Measurements from ENCODE around the gene BLCAP.

Gene BLCAP

DNA sequence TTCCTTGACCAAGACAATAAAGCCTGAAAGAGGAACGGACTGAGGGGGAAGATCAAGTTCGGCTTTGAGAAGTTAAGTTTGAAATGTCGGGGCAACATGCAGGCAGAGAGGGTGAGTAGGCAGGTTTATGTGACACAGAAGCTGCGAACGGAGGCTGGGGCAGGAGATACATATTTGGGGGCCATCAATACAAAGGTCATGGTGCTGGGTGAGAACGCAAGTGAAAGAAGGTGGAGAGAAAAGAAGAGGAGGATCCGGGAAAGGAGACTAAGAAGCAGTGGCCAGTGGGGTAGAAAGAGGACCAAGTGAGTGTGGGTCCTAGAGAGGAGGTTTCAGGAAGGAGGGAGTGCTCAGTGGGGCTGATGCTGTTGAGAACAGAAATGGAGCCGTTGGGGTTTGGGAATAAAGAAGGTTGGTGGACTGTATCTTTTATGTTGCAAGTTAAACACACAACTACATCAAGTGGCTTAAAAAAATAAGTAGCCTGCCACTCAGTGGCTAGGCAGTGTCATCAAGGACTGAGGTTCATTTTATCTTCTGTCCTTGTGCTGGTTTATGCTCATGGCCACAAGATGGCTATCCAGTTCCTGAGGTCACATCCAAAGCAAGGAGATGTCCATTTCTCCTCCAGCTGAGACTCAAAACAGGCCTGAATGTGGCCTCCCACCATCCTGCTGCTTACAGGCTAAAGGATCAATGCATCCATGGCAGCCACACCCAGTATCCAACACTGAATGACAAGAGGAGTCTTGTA, 1.7 kb upstream of the BLCAP start:
- DNase-seq, result no peak

DNA sequence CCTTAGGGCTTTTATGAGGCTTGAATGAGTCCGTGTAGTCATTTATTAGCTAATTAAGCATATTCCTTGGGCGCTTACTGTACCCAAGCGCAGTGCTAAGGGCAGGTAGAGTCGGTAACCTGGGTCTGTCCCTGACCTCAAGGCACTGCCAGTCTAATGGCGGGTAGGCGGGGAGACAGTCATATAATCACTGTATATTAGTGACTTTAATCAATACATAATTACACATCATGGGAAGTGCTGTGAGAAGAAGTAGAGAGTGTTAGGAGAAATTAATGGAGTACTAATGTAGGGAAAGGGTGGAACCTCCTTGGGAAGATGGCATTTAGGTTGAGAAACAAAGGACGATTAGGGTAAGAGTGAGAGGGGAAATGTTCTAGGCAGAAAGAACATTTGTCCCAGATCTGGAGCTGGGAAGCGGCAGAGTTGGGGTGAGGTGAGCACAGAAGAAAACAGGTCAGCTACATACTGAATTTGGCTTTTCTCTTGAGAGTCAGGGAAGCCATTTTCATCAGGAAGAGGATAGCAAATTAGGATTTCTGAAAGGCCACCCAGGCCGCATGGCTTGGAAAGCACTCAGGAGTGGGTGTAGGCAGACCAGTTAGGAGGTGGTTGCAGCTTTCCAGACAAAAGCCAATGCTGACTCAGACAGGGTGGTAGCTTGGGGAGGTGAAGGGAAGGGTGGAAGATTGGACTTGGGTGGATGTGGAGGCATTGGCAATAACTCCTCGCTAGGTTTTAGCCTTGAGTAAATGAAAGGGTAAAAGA, 954 bp upstream of the BLCAP start:
- no peak for DNase-seq

DNA sequence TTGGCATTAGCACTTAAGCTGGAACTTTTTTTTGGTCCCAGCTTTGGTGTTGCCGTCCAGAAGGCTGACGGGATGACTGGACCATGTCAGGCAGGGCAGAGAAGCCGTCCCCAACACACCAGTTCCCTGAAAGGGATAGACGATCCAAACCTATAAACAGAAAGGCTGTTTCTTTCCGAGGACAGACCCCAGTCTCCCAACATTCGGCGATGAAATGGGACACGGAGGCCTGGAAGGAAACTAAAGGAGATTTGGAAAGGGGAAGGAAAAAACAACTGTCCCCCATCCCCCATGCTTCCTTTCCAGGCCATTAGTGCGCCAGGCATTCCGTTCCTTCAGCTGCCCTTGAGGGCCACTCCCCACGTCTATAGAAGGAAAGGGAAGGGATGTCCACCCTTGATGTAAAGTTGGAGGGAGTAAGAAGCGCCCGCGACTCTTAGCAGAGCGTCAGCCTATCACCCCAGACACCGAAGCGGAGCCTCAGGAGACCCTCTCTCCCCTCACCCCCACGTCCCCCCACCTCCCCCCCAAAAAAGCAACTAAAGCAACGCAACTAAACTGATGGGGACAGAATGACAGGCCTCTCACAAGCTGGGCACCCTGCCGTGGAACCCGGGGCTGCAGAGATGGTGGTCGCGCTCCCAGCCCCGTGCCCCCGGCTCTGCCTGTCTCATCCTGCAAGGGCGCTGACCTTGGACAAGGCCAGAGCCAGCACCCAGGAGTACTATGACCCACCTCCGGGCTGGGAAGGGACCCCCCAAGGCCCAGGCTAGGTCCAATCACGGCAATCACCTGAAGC, 638 bp downstream of the BLCAP start:
- no peak for DNase-seq

DNA sequence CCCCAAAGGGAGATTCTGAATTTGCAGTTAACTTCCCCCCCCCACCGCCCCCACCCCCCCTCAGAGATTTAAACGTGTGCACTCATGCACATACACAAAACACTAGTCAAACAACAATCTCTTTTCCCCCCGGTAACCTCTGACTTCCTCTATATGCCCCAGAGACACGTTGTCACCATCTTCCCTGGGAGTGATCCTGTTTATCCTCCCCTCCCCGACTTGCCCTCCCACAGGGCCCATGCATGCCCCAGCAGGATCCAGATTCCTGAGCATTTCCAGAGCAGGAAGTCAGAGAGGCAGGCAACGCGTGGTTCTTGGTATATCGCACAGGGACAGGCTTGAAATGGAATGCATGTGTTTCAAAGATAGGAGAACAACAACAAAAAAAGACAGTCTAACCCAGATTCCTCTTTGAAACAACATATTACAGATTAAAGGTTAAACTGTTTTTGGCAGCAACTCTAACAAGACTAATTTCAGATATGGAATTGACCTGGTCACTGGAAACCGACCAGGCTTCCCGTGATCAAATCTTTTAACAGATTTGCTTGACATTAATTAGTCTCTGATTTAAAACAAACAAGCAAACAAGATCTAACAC, 1.3 kb downstream of the BLCAP start:
- no peak for DNase-seq

DNA sequence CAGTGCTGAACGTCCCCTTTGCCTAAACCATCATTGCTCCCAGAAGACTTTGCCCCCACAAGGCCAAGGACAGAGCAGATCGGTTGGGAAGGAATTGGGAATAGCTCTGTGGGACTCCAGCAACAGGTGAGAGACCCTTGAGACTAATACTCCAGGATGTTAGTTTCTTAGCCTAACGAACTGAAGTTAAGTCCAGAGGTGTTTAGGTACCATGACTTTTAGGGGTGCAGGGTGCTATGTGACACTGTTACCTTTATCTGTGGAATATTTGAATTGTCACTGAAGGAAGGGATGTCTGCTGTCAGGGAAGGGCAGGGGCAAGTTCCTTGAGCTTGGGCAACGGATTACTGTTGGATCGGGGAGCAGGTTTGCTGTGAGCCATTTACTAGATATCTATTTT, 1.9 kb downstream of the BLCAP start:
- DNase-seq, result no peak

DNA sequence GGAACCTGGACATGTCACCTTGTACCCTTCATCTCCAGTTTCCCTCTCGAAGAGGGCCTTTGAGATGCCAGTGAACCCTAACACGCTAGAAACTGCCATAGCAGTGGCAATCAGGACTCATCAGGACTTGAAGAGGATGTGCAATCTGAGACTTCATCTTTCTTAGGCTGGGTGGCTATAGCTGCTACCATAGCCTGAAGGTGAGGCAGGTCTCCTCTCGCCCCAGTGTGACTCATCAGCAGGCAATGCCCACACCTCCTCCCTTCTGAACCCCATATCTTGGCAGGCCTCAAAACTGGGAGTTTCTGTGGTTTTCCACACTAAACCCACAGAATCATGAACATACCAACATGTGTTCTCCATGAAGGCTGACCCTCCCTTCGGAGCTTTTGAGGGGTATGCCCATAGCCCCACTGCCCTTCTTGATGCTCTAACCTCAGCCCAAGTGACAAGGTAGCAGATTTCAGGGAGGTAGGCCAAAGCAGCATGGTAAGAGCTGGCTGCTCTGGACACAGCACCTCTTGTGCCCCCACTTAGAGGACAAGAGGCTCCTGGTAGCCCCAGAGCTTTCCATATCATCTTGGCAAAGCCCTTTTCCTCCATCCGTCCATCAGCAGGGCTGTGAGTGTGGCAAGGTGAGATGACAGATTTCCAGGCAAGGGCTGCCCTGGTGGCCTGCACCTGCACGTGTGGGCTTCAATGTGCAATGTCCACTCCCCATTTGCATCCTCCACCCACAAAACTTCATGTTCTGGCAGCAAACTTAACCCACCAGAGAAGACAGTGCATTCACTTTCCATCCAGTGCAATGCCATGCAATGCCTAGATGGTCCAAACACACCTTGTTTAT, 2.6 kb downstream of the BLCAP start:
- DNase-seq, result no peak

DNA sequence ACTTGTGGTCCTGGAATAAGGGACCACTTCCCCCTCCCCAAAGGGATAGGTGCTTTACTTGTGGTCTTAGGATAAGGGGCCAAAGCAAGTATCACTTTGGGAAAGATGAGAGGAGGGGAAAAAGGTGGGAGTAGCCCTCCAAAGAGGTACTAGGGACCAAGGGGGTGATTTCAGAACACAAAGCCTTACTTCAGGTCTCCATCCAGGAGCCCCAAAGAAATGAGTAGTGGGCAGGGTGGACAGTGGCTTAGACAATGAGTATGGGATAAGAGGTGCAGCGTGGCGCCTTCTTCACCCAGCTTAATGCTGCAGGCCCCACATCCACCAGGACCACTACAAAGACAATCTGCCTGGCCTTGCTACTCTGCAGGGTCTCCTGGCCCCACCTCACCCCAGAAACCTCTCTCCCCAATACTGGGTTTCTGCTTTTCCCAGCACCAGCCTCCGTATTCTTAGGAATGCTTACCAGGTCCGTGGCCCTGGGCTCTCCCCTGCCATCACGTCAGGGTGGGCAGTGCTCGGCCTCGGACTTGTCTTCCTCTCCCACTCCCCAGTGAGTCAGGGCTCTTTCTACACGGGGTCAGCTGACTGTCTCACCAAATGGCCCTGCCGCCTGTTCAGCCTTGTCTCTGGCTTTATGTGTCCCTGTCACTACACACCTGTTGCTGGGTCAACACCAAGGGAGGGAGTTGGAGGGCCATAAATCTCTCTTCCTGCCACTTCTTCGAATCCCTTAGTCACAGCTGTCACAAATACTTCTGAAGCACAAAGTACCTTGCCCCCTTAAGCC, 3.6 kb downstream of the BLCAP start:
- peak; percentile 51 for DNase-seq

DNA sequence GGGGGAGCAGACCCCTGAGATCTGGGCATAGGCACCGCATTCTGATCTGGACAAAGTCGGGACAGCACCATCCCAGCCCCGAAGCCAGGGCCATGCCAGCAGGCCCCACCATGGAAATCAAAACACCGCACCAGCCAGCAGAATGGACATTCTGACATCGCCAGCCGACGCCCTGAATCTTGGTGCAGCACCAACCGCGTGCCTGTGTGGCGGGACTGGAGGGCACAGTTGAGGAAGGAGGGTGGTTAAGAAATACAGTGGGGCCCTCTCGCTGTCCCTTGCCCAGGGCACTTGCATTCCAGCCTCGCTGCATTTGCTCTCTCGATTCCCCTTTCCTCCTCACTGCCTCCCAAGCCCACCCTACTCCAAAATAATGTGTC, 4.7 kb downstream of the BLCAP start:
- no peak for DNase-seq

DNA sequence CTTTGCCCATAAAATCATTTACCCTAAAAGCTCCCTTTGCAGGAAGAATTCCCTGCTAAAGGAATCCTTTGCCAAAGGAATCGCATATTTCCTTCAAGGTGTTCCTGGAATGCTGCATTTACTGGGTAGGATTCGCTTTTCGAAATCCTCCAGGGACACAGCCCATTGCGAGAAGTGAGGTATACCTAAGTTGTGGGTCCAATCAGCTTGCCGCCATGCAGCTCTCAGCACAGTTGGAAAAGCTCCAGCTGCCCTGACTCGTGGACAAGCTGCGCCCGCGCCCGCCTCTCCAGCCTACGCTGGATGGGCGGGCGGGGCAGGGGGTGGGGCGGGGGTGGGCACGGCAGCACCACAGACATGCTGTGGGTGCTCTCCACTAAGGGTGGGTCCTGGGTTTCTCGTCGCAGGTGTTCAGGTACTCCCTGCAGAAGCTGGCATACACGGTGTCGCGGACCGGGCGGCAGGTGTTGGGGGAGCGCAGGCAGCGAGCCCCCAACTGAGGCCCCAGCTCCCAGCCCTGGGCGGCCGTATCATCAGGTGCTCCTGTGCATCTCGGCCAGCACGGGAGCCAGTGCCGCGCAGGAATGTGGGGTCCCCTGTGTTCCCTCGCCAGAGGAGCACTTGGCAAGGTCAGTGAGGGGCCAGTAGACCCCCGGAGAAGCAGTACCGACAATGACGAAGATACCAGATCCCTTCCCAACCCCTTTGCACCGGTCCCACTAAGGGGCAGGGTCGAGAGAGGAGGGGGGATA, 5.2 kb downstream of the BLCAP start:
- DNase-seq, result no peak

DNA sequence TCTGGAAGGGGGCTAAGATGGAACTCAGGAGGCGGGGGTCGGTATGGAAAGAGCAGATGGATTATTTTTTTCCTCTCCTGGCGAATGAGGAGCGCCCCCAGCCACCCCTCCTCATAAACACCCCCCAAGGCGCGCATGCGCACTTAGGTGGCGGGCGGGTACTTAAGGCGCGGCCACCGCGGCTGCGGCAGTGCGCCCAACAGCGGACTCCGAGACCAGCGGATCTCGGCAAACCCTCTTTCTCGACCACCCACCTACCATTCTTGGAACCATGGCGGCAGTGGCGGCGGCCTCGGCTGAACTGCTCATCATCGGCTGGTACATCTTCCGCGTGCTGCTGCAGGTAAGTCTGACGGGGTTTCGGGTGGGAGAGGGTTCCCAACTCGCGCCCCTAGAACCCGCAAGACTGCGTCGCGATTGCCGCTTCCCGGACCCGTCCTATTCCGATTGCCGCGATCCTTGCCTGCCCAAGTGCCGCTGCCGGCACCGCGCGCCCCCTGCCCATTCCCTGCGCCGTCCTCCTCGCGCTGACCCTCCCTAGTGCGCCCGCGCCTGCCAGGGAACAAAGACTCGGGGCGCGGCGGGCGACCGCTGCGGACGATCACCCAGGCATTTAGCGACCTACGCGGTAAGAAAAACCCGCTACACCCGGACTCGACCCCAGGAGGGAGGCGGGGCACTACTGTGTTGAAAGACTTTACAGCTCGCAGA, 6.5 kb downstream of the BLCAP start, which contains the start of gene NNAT:
Gene NNAT (plus strand): TSS at position 190 of the 711 bp plus-strand sequence. CDS start 82 bp downstream, at position 272.
- DNase-seq, result no peak

DNA sequence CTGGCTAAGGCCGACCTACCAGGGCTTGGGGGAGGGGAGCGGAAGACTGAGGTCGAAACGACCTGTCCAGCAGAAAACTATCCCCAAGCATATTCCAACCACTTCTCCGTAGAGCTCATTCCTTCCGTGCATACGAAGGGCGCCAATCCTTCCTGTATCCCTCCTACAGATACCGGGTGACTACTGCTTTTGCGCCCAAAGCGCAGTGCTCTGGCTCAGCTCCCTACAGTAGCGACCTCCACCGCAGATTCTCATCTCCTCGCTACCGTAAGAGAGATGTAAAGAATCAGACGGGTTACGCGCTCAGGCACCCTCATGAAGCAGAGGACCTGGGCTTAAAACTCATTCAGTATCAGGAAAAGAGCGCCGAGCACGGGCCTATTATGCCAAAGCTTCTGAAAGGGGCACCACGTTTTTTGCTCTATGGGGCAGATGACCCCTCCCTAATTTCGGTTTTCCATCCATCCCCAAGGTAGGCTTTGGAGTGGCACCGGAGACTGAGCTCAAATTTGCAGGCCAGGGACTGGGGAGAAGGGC, 7.2 kb downstream of the BLCAP start:
- no peak for DNase-seq

DNA sequence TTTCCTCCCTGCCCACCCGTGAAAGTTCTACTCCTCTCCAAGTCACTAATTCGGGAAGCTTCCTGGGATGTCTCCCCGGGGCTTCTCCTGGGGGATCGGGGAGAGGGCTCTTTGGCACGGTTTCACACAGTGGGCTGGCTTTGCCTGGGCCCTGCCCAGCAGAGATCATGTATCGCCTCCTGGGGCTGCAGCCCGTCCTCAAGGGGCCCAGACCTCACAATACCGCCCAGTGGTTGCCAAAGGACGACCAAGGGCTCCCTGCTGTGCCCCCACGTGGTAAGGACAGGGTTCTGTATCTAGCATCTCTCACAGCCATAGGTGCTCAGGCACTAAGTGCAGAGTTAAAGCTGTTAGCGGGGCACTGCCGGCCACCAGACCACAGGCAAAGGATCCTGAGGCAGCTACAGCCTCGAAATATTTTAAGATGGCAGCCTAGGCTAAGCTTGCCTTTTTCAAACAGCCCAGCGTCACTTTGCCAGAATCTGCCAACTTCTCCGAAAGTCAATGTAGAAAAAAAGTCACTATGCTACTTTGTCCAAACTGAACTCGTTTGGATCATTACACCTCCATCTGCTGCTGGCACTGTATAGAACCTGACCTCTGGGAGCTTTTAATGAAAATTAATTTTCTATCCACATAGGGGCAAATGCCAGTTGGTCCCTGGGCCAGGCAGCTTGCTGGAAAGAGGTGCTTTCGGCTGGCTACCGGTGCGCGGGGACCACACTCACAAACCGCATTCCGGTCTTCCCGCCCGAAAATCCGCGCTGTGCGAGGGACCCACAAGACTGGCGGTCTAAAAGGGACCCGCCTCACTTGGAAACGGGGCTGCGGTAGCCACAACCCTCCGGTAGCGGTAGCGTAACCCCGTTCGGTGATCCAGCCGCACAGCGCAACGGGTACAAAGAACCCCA, 7.9 kb downstream of the BLCAP start:
- peak; percentile 9 for DNase-seq

DNA sequence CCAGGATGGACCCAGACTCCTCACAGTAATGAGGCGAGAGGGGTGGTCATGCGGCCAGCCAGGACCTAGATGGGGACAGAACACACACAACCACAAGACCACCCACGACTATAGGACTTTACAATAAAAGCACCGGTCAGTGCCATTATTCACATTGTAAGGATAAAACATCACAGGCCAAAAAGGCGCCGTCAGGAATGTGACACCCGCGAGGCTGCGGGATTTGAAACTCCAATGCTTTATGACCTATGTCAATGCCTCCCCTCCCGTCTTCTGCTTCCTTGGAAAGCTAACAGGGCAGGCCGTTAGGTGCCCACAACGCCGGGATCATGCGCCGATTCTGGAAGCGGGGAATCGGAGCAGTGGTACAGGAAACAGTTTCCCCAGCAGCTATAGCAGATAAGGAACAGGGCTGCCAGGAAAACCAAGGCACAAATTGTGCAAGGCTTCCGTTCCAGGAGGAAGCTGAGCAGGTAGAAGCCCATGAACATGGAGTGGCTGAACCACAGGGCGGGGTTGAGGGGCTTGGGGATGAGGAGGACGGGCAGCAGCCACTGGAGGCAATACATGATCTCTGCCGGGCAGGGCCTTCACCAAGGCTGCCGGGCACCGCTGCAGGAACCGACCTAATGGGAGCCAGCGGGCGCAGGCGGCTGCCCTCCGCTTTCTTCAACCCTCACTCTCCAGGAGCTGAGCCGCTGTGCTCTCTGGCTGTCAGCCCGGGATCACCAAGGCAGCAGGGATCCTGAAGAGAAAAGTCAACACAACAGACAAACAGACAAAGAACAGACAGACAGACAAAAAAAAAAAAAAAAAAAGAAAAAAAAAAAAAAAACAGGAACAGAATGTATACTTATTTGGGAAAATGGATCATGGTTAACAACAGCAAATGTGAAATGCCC, 8.8 kb downstream of the BLCAP start:
- DNase-seq, result peak; percentile 34

DNA sequence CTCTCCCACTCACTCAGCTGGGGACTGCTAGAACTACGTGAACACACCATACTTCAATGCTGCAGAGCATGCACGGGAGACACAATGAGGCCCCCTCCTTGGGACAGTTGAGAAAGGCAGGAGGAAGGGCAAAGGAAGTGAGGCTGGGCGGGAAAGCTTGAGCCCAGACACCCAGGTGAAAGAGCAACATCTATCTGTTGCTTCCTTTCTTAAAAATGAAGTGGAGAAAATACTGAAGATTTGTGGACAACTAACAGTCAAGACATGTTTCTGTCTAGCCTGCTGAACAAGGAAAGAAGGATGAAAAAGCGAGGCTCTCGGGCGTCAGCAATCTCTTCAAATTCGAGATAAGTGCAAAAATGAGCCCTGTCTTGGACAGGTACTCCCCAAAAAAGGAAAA, 9.6 kb downstream of the BLCAP start:
- DNase-seq, result no peak

DNA sequence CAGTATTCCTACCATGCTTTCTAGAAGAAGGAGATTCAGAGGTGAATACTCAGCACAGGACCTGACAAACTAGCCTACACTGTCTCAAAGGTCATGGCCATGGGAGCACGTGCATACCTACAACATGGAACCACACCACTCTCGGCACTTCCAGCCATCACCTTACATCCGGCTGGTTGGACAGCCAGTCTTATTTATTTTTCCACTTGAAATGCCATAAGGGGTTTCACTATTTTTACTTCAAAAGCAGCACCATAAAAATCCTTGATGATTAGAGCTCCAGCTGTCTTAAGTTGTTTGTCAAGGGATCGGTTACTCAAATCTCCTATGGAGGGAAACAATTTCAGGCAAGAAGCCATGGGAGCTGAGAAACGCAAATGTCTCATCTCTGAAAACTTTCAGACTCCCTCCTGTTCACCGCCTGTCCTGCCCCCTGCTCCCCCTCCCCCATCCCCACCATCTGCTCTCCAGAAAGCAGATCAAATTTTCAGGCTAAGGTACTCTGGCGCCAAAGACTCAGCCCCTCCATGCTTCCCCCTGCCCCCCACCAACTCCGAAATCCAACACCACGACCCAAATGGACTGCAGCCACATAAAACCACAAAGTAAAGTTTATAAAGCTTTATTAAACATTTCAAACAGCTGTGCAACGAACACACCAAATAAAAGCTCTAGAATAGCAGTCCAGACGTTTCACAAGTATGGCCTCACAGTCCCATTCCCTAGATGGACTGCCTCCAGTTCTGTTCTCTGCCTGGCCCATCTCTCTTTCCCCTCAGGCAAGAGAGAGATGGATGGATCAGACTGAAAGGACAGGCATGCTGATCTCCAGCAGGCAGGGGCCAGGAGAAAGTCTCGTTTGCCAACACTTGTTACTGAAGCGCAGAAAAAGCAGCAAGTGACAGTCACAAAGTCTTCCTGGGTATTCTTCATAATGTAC, 10.6 kb downstream of the BLCAP start:
- no peak for DNase-seq

DNA sequence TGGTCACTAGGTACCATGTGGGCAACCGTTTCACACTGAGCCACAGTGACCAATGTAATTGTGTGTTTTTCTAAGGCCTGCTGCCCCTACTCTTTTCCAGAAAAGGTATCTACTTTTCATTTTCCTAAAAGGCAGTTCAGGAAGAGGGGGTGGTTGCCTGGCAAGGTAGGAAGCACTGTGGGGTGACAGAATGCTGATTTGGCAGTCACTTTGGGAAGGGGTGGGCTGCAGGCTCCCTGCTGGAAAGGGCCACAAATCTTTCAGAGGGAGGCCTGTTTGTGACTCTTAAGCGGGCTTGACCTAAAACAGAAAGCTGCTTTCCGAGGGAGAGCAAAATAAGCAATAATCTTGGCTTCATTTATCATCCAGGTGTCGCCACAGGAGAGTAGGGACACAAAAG, 11.8 kb downstream of the BLCAP start:
- DNase-seq, result no peak

All from NCI-H774 (cell line).